ENCODE data around the gene MGST2.

DNA sequence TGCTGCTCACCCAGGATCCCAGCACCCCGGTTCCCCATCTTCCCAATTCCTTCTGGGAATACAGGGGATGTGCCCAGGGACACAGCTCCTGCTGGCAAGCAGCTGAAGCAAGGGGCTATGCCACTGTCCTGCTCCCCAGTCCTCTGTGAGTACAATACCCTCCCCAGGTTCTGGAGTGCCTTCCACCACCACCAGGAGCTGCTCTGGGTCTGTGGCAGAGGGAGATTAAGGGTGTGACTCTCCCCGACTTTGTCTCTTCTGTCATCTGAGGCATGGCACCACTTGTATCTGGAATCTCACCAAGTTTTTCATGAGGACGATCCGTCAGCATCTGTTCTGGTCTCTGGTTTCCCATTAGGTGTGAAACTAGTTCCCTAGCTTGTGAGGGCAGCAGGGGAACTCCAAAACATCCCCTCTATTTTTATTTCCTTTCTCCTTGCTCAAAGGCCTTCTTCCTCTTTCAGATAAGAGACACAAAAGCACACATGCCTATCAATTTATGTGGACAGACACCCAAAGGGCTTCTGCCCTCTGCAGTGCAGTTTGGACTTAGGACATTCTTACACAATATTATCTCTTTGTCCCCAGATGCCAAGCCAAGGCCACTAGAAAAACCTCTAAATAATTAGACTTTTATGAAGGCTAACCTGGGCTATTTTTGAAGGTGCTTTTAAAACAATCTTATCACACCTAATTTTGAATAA, 26.8 kb downstream of the MGST2 start:
- TF ChIP-seq POLR2A (IDR thresholded peaks at IDR 0.05; ENCODE audit: low read length) (no peak), GATA1 (IDR thresholded peaks at IDR 0.05; ENCODE audit: low read depth, low read length) (no peak)
